ENCODE data around the gene PALM.
"Not testable (repeated sequence)": the region's sequence is repeated elsewhere in the genome, so short reads cannot be mapped to it uniquely, and the experiment has no call there.

Gene PALM

GRCh38 chr19:688214-688613 is 20.5 kb upstream of the PALM start:
- TF ChIP-seq, protein P1, sequence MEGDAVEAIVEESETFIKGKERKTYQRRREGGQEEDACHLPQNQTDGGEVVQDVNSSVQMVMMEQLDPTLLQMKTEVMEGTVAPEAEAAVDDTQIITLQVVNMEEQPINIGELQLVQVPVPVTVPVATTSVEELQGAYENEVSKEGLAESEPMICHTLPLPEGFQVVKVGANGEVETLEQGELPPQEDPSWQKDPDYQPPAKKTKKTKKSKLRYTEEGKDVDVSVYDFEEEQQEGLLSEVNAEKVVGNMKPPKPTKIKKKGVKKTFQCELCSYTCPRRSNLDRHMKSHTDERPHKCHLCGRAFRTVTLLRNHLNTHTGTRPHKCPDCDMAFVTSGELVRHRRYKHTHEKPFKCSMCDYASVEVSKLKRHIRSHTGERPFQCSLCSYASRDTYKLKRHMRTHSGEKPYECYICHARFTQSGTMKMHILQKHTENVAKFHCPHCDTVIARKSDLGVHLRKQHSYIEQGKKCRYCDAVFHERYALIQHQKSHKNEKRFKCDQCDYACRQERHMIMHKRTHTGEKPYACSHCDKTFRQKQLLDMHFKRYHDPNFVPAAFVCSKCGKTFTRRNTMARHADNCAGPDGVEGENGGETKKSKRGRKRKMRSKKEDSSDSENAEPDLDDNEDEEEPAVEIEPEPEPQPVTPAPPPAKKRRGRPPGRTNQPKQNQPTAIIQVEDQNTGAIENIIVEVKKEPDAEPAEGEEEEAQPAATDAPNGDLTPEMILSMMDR (IDR thresholded peaks at IDR 0.05): no peak
- no peak for DNase-seq (ENCODE audit: low spot score)

DNA sequence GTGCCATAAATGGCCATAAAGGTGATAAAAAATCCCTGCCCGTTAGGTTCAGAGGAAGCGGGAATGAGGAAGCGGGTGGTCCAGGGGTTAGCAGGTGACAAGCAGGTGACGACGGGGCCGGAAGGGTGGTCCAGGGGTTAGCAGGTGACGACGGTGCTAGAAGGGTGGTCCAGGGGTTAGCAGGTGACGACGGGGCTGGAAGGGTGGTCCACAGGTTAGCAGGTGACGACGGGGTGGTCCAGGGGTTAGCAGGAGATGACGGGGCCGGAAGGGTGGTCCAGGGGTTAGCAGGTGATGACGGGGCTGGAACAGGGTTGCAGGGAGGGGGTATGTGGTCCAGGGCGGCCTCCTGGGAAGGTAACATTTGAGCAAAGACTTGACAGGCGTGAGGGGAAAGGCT is 19.7 kb upstream of the PALM start:
- no peak overlapping the region for H3K4me3 ChIP-seq
- TF ChIP-seq, protein P1 (IDR thresholded peaks at IDR 0.05): no peak
- DNase-seq (ENCODE audit: low spot score): no peak
- H3K27ac ChIP-seq: no peak overlapping the region

More at GRCh38 chr19:688214-688613, 20.5 kb upstream of the PALM start:
- Histone ChIP-seq H3K27ac (no peak overlapping the region), H3K4me3 (no peak overlapping the region)

DNA sequence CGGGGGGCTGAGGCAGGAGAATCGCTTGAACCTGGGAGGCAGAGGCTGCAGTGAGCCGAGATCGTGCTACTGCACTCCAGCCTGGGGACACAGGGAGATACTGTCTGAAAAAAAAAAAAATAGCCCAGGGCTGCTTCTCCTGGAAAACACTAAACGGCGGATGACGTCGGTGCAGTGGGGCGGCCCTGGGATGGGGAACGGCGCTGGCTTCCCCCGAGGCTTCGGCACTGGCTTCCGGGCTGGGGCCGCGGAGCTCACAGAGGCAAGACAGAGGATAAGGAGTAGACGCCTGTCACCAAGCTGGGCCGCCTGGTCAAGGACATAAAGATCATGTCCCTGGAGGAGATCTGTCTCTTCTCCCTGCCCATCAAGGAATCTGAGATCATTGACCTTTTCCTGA is 18.5 kb upstream of the PALM start:
- Histone ChIP-seq H3K4me3 (no peak overlapping the region), H3K27ac (no peak overlapping the region)
- DNase-seq (ENCODE audit: low spot score): no peak
- TF ChIP-seq, protein P1 (IDR thresholded peaks at IDR 0.05): no peak

DNA sequence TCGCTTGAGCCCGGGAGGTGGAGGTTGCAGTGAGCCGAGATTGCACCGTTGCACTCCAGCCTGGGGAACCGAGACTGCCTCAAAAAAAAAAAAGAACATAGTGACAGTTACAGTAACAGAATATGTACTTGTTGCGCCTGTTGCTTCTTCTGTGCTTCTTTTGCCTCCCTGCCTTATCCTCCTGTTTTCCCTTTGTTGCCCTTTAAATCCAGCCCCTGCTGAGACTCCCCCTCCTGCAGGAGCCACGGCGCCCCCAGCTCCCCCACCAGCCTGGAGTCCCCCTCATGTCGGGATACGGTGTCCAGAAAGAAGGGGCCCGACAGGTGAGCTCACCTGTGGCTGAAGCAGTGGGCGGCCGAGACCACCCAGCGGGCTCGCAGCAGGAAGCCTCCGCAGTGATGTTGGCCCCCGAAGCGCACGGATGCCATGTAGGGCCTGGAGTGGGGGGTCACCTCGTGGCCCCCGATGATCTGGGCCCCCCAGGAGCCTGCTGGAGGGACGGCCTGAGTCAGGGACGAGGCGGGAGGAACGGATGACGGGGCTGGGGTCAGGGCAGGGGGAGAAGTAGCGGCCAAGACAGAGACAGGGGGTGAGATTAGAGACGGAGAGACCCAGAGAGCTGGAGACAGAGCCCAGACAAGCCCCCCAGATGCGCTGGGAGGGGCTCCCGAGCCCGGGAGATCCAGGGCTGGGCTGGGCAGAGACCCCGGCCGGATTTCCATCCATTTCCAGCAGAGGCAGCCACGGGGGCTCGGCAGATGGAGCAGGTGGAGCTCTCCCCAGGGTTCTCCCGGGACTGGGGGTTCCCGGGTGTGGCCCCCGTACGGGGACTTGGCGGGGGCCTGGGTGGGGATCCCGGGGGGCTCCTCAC is 14.0 kb upstream of the PALM start:
- no peak overlapping the region for H3K4me3 ChIP-seq
- no peak for DNase-seq (ENCODE audit: low spot score)
- TF ChIP-seq, protein P1 (IDR thresholded peaks at IDR 0.05): no peak
- H3K27ac ChIP-seq: no peak overlapping the region

DNA sequence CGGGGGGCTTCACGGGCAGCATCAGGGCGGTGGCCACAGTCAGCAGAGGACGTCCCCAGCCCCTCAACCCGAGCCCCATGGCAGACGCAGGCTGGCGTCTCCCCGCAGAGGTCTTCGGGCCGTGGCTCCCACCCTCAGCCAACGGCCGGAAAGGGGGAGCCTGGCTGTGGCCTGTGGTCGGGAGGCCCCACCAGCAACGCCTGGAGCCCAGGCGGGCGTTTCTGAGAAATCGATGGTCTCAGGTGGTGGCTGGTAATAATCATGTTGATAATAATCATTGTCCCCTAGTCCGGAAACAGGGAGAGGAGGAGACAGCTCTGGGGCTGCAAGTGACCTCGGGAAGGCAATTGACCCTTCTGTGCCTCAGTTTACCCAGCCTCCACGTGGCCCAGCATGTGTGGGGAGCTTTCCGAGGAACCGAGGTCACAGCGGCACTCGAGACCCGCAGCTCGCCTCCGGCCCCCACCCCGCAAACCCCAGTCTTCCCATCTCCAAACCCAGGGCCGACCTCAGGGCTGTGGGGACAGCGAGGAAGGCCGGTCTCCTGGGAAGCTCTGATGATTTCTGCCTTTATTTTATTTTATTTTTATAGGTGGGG is 13.3 kb upstream of the PALM start, which contains the start of gene PRSS57:
TSS of gene PRSS57 (minus strand) at position 101 of the 598 bp plus-strand sequence. CDS start at position 79, 22 bp downstream.
- H3K4me3 ChIP-seq: no peak within 1 kb of the TSS
- TF ChIP-seq, protein P1 (IDR thresholded peaks at IDR 0.05): no peak
- DNase-seq (ENCODE audit: low spot score): no peak
- no peak within 1 kb of the TSS for H3K27ac ChIP-seq

DNA sequence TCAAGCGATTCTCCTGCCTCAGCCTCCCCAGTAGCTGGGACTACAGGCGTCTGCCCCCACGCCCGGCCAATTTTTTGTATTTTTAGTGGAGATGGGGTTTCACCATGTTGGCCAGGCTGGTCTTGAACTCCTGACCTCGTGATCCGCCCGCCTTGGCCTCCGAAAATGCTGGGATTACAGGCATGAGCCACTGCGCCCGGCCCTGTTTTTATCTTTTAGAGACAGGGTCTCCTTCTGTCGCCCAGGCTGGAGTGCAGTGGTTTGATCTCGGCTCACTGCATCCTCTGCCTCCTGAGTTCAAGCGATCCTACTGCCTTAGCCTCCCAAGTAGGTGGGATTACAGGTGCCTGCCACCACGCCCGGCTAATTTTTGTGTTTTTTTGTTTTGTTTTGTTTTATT is 10.2 kb upstream of the PALM start:
- DNase-seq (ENCODE audit: low spot score); H3K4me3 ChIP-seq; H3K27ac ChIP-seq: not testable (repeated sequence)

DNA sequence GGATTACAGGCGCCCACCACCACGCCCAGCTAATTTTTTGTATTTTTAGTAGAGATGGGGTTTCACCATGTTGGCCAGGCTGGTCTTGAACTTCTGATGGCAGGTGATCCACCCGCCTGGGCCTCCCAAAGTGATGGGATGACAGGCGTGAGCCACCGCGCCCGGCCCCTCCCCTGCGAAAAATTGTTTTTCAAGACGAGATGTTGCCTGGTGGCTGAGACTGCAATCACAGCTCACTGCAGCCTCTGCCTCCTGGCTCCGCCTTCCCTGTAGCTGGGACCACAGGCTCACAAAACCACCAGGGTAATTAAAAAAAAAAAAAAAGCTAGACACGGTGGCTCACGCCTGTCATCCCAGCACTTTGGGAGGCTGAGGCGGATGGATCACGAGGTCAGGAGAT is 8.8 kb upstream of the PALM start:
- DNase-seq (ENCODE audit: low spot score); H3K4me3 ChIP-seq; H3K27ac ChIP-seq: not testable (repeated sequence)

DNA sequence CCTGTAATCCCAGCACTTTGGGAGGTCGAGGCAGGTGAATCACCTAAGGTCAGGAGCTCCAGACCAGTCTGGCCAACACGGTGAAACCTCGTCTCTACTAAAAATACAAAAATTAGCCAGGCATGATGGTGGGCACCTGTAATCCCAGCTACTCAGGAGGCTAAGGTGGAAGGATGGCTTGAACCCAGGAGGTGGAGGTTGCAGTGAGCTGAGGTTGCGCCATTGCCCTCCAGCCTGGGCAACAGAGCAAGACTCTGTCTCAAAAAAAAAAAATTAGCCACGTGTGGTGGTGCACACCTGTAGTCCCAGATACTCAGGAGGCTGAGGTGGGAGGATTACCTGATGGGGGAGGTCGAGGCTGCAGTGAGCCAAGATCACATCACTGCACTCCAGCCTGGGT is 5.9 kb upstream of the PALM start:
- H3K4me3 ChIP-seq; DNase-seq (ENCODE audit: low spot score): not testable (repeated sequence)

More for the DNA sequence above, 5.9 kb upstream of the PALM start:
- H3K27ac ChIP-seq: not testable (repeated sequence)
